Transverse colon (tissue), 3 donors: ENCODE data around the gene DNASE1L2.

ENCODE experiments used
- CTCF ChIP-seq, 5 experiments: fragments of 200-600 bp in 3 of 5; fragments of 450-650 bp in 2 of 5; sonication (generic) in 3 of 5; IDR thresholded peaks; 1 replicate in 2 of 5; 2 replicates in 3 of 5; pipeline ENCODE4 v1.5.1; 2016 to 2017; ENCODE audit warnings: antibody characterized with exemption in 5 of 5, inconsistent platforms in 3 of 5, mild to moderate bottlenecking in 2 of 5, moderate library complexity in 1 of 5
- EP300 ChIP-seq: sonication (generic); formaldehyde crosslinking; IDR thresholded peaks from one replicate; pipeline ENCODE4 v1.6.1; 2017; ENCODE audit warnings: antibody characterized with exemption, low read depth

- TF ChIP-seq CTCF (IDR thresholded peaks at IDR 0.05) (peak in 1 of 5 experiments; percentile 9), EP300 (no peak)
Measured at GRCh38 chr16:2223942-2224486, 12.2 kb upstream of the DNASE1L2 start.
